ENCODE data around the gene TXNIP.
"Not testable (repeated sequence)": the region's sequence is repeated elsewhere in the genome, so short reads cannot be mapped to it uniquely, and the experiment has no call there.

The TXNIP gene, protein sequence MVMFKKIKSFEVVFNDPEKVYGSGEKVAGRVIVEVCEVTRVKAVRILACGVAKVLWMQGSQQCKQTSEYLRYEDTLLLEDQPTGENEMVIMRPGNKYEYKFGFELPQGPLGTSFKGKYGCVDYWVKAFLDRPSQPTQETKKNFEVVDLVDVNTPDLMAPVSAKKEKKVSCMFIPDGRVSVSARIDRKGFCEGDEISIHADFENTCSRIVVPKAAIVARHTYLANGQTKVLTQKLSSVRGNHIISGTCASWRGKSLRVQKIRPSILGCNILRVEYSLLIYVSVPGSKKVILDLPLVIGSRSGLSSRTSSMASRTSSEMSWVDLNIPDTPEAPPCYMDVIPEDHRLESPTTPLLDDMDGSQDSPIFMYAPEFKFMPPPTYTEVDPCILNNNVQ

DNA sequence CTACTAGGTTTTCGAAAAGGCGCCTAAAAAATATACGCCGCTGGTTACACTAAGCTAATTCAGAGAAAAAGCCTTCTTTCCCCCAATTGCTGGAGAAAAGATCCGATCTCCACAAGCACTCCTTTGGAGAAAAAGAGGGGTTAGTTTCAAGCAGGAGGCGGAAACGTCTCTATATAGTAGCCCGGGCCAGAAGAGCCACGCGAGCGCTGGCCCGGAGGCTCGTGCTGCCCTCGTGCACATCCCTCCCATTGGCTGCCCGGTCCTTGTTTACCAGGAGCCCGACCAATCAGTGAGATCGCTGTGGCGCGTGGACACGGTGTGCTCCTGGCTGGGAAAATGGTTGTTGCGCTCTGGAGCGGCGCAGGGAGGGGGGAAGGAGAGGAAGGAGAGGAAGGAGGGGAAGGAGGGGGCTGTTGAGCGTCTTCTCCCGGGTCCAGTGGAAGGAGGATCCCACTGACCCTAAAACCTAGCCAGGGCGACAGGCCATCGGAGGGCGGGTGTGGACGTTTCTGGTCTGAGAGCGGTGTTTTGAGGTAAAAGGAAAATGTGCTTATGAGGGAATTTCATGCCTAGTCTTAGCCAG, at the start of gene TXNIP:
Gene TXNIP, minus strand, starts transcription at position 147 of the 583 bp plus-strand sequence. CDS start 313 bp downstream, outside the sequence.
- peak; percentile 99 for DNase-seq

DNA sequence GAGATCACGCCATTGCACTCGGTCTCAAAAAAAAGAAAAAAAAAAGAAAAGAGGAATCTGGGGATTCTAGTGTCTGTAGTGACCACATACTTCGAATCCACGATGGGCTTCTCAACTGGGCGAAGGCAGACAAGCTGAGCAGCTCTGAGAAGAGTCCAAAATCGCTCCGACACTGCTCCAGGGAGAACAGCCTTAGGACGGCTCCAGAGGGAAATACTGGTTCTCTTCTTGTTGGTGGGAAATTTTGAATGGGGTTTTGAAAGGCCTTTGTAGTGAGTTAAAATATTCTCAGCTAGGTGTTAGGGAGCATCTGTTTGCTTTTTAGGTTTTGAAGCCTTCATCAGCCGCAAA, 43.4 kb upstream of the TXNIP start:
- DNase-seq = no peak

DNA sequence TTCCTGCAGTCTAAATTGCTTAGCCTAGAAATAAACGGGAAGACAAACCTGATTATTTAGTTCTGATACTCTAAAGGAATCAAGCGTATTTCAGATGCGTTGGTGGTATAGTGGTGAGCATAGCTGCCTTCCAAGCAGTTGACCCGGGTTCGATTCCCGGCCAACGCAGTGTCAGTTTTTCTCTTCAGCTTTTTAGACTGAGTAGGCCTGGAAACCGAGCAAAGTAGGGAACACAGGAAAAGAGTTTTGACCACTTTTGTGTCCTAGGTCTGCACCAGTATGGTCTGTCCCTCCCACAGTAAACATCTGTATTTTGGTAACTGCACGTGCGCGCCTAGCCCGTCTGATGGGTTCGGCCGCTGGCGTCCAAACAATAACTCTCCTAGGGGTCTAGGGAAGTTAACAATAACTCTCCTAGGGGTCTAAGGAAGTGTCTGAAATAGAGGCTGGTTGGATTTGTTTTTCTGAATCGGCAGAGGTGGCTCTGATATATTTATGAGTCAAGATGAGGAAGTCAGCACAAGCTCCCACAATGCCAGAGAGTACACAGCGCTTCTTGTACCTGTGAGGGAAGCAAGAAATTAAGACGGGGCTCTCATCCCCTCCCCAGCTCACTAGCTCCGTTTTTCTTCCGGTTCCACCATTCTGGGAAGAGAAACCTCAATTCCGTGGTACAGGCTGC, 40.7 kb upstream of the TXNIP start:
- DNase-seq = peak; percentile 94

DNA sequence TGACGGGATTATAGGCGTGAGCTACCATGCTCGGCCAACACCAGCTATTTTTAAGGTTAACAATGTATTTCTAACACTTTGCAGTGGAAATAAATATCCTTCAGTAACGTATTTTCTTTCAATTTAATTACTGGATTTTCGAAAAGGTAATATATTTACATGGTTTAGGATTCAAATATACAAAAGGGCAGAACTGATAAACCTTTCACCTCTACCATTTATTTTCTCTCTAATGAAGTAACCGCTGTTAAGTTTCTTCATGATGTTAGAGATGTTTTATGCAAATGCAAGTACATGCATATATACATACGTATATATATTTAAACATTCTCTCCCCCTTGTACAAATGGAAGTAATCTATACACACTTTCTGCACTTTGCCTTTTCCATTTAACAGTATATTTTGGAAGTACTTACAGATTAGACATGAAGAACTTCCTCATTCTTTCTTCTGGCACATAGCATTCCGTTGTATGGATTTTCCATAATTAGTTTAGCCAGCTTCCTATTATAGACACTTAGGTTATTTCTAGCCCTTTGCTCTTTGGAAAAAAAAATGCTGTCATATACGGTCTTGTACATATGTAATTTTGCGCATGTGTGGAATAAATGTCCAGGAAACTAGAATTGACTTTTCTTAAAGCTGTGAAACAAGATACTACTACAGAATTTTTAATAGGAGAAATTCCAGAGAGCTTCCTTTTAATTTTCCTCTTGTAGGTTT, 40.0 kb upstream of the TXNIP start:
- no peak for DNase-seq

DNA sequence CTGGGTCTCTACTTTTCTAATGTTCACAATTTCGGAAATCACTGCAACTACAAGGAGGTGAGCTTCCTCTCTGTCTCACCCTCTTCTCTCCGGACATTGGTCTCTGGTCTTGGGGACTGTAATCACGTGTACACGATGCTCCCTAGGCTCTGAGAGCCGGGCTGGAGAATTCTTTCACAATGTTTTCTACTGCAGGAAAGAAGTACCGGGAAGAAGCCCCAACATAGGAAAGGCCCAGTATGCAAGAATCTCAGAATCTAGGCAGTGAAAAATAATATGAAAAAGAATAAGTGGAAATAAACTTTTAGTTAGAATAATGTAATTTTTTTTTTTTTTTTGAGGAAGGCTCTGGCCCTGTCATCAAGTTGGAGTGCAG, 38.7 kb upstream of the TXNIP start:
- peak; percentile 24 for DNase-seq

DNA sequence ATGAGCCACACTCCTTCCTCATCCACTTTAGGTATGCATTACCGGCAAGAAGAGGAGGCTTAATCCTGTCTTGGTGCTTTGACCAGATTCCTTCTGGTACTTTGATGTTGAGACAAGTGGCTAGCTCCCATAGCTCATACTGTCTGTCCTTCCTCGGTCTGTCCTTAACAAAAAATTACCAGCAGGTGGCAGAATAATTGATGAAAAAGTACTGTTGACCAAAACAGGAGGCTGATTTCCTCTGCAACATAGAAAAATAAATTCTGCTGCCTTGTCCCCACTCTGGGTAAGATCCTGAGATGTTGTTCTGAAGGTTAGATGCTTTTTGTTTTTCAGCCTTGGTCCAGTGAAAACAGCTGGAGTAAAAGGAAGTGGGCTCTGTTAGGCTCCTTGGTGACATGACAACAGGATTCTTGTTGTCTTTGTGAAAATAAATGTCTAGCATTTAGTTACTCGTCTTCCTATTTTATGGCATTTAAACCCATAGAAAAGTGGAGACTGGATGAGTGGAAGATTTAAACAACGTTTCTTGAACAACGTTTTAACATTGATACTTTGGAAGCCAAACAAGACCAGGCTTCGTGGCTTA, 36.3 kb upstream of the TXNIP start:
- DNase-seq = peak; percentile 82

DNA sequence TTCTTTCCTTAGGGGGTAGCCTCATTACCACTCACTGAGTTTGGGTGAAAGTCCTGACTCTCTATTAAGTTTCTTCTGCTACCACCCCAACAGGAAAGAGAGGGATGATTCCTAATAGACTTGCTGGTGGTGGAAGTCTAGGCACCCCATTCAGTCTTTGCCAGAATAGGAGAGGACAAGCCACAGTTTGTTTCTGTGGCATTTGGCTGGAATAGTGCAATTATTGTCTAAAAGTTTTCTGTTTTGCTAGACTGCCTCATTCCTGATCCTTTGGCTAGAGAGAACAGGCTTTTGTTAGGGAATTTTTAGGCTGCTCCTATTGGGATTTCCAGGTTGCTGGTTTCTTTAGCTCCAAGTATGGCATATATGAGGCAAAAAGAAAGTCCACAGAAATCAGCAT, 35.1 kb upstream of the TXNIP start:
- no peak for DNase-seq

DNA sequence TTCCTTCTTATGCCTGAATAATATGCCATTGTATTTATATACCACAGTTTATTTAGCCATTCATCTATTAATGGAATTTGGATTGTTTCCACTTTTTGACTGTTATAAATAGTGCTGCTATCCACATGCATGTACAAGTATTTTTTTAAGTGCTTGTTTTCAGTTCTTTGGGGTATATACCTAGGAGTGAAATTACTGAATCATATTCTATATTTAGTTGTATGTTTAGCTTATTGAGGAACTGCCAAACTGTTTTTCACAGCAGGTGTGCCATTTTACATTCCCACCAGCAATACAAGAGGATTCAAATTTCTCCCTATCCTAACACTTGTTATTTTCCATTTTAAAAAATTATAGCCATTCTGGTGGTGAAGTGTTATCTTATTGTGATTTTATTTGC, 32.7 kb upstream of the TXNIP start:
- no peak for DNase-seq

DNA sequence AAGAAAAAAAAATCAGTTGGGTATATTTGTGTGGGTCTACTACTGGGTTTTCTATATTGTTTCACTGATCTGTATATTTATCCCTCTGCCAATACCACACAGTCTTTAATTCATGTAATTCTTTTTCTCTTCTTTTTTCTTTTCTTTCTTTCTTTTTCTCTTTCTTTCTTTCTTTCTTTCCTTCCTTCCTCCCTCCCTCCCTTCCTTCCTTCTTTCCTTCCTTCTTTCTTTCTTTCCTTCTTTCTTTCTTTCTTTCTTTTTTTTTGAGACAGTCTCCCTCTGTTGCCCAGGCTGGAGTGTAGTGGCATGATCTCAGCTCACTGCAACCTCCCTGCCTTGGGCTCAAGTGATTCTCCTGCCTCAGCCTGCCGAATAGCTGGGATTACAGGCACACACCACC, 30.3 kb upstream of the TXNIP start:
- not testable (repeated sequence) for DNase-seq

DNA sequence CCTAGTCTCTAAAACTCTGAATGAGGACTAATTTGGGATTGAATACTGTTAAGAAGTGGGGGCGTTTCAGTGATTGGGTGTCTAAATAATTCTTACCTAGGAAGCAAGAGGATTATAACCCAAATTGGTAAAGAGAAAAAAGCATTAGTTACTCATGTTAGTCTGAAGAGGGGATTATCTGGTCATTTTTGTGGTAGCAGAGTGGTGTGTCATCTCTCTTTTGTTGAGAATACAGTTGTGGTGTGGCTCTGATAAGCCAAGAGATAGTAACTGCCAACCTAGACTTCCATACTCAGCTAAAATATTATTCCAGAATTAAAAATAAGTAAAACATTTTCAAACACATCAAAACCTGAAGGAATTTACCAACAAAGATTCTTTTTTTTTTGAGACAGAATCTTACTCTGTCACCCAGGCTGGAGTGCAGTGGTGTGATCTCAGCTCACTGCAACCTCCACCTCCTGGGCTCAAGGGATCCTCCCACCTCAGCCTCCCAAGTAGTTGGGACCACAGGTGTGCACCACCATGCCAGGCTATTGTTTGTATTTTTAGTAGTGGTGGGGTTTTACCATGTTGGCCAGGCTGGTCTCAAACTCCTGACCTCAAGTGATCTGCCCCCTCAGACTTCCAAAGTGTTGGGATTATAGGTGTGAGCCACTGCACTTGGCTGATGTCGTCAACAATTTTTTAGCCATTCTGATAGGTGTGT, 29.6 kb upstream of the TXNIP start:
- DNase-seq = peak; percentile 86

DNA sequence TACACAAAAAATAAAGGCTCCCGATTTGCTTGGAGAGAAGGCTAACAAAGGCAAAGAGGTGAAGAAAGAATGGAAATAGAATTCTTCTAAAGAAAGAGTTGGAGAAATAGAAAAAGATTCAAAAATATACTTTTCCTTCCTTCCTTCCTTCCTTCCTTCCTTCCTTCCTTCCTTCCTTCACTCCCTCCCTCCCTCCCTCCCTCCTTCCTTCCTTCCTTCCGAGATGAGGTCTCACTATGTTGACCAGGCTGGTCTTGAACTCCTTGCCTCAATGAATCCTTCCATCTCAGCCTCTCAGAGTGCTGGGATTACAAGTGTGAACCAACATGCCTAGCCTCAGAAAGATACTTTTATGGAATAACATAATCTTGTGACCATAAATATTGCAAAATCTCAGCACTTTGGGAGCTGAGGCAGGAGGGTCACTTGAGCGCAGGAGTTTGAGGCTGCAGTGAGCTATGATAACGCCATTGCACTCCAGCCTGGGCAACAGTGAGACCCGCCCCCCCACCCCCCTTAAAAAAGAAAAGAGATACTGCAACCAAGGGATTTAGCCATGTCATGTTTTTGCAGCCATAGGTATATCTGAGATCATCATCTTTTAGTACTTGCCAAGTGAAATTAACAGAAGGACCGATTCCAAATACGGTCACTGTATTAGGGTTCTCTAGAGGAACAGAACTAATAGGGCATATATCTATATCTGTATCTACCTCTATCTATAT, 26.2 kb upstream of the TXNIP start:
- DNase-seq = no peak

DNA sequence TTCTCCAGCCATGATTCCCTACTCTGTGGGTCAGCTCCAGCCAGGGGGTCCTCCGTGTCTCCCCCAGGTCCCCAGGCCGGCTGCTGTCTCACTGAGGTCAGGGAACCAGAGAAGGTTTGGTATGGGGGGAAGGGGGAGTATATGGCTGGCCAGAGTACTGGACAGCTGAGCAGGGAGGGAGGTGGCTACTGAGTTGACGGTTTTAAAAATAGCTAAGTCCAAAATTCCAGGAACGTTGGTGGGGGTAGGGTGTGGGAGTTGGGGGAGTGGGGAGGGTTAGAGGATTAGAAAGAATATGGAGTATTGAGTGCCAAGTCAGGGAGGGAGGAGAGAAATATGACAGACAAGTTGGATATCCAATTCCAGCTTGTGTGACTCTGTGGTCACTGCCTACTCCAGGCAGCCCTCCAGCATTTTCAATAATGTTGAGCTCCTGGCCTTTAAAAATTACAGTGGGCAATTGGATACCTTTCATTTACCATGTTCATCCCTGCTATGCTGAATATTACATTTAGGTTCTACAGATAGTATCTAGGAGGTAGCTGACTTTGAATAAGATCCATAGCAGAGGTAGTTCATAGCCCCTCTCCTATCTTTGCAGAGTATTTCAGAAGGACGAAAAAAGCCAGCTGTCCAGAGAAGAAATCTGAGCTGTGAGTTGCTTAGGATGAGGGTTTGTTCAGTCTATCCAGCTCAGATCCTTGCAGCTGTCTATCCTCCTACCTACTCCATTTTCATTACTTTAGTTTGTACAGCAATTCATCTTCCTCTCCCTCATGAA, 25.4 kb upstream of the TXNIP start, which contains the start of gene HJV:
Gene HJV, minus strand, starts transcription at position 114 of the 781 bp plus-strand sequence. CDS start 1,504 bp downstream, outside the sequence.
- DNase-seq = no peak

DNA sequence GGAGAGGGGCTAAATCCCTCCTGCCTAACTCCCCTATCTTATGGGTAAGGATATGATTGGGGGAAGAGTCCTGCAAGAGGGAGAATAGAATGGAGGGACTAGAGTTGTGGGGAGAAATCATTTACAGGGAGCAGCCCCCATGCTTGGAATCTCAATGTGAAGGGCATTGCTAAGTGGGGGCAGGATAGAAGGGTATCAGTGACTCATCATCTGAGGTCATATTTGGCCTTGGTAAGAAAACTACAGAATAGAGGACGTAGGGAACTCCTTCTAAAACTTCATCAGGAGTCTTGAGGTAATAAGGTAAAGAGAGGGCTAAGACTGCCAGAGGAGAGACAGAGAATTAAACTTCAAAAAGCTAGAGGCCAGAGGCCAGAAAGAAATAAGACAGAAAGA, 24.7 kb upstream of the TXNIP start:
- DNase-seq = no peak

DNA sequence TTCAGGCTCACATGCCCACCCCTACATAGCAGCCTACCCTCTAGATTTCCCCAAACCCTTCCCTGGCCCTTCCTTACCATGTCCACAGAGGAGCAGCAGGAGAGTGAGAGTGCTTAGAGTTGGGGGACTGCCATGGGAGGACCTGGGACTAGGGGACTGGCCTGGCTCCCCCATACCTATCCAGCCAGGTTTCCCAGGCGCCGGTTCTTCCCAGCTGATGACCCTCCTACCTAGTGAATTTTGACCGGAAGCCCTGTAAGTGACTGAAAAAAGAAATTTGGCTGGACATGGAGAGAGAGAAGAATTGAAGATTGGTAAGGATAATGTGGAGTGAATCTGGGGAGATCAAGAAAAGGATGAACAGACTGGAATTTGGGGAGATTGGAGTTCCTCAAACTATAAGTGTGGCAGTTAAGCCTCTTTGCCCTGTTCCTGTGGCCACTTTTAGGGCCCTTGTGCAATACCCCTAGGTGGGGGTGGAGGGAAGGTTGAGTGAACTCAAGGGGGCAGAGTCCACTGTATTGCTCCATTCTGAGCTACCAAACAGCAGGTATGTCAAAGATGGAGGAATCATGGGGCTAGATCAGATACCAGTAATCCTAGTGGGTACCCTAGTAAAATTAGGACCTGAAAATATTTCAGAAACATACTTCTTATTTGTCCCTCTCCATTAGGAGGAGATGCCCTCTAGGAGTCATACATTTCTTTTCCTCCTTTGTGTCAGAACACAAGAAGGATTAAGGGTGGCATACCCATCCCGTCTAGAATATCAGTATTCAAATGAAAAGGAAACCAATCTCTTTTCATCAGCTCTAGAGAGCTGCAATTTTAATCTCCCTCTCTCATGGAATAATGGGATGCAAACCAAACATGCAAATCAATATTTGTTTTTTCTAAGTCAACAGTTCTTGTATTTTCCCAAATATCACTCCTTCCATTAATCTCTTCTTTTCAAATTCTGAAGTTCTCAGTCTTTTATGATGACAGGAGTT, 24.0 kb upstream of the TXNIP start:
- no peak for DNase-seq

DNA sequence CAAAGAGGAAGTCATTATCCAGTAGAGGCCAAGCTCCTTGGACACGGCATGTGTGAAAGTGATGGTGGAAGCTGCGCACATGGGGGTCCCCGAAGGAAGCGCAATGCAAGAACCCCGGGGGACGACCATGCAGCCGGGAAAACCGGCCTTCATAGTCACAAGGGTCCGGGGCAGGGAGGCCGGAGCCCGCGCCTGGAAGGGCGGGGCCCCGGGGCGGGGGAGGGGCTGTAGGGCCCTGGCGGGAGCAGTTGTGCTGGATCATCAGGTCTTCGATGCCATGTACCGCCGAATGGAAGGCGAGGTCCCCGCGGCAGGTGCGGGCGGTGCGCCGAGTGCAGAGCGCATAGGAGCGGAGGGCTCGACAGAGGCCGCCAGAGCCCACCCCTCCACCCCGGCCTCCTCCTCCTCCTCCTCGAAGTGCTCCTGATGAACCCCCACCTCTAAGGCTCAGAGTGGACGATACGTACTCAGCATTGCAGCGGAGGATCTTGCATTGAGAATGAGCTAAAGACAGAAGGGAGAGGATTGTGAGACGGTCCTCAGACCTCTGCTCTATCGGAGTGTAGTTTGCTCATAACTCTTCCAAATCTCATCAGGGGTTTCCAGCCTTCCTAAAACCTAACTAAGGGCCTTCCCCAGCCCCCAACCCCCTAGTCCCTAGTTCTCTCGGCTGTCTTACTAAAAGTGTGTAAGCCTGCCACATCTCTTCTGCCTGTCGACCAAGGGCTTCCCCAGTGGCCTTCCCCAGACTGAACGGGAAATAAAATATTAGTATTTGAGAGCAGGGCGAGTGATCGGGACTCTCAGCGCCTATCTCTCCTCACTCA, 23.1 kb upstream of the TXNIP start:
- no peak for DNase-seq

DNA sequence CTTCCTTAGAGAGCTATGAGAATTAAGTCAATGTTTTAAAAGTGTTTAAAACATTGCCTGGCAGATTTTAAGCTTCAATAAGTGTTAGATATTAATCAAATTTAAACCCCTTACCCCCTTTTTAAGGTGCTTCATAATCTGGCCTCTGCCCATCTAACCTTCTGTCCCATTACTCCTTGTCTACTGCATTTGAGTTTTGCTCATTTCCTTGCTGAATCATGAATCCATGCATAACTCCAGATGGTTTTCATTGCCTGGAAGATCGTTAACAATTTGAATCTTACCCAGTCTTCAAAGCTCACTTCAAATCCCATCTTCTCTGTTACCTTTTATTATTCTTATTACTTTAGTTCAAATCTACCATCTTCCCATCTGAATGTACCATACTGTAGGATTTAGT, 20.5 kb upstream of the TXNIP start:
- DNase-seq = no peak

DNA sequence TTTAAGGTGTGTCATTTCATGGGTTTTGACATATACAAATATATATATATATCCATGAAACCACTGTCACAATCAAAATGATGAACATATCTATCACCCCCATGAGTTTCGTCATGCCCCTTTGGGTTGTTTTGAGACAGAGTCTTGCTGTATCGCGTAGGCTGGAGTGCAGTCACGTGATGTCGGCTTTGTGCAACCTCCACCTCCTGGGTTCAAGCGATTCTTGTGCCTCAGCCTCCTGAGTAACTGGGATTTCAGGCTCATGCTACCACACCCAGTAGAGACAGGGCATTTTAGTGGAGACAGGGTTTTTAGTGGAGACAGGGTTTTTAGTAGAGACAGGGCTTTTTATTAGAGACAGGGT, 17.2 kb upstream of the TXNIP start:
- no peak for DNase-seq

DNA sequence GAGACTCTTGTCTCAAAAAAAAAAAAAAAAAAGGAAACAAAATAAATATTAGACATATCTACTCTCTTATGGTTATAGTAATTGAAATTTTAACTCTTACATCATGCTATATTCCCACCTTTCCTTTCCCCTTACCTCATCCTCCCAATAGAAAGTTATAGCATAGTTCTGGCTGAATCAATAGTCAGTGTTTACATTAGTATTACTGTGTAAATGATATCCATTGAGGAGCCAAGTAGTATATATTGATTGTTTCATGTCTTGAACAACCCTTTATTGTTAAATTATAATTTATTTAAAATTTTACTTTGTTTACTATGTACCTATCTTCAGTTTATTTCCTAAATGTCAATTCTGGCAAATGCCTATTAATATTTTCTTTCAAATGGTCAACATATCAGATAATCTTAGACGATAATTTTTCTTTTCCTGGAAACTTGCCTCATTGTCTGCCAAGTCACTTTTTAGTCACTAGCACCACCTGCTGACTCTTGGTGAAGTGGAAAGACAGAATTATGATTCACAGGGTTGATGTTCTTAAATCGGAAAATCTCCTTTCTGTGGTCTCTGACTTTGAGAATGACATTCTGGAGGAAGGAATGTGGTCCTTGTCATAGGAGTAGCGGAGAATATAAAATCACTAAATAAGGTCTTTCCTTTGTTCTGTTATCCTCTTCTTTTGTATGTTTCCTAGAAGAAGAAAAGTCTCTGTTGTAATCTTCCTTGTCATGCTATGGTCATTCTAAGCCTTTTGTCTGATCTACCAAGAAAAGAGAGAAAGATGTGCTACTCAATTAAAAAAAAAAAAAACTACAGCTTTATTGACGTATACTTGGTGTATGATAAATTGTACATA, 16.6 kb upstream of the TXNIP start:
- DNase-seq = peak; percentile 87

Data from hematopoietic multipotent progenitor cell treated with erythropoietin and hydrocortisone succinate and interleukin-3 and kit ligand, for 8 days (in vitro differentiated cells).